ENCODE measurements around the gene POLD1. TPM values are rescaled to one million over a fixed set of nuclear protein-coding genes. Genes with fewer than 3 reads are reported as not detected.

POLD1 gene
- total RNA-seq, 1 experiment from 2014 or later = 173 TPM

- DNase-seq (ENCODE audit: low read depth) = no peak
These were observed 78.8 kb downstream of the POLD1 start for GRCh38 chr19:50462970-50463369.

- no peak for DNase-seq (ENCODE audit: low read depth)
These were observed 80.2 kb downstream of the POLD1 start for GRCh38 chr19:50464348-50464747.

GRCh38 chr19:50465000-50465399 lies 80.9 kb downstream of the POLD1 start:
- DNase-seq (ENCODE audit: low read depth) = no peak

GRCh38 chr19:50465986-50466705 lies 82.0 kb downstream of the POLD1 start:
- DNase-seq (ENCODE audit: low read depth) = no peak

- DNase-seq (ENCODE audit: low read depth) = no peak
These were observed 82.5 kb downstream of the POLD1 start for GRCh38 chr19:50466706-50467039.

GRCh38 chr19:50467566-50467965 lies 83.4 kb downstream of the POLD1 start:
- DNase-seq (ENCODE audit: low read depth) = no peak

Other genes starting within 250 kb of the POLD1 start
- not detected in 2 replicates for gene IZUMO2, start 221.1 kb upstream of the POLD1 start, total RNA-seq (2014; rRNA removed; shearing (Covaris generic))
- gene MYH14, start 180.7 kb upstream of the POLD1 start, total RNA-seq (2014; rRNA removed; shearing (Covaris generic)) = not detected in 2 replicates
- not detected in 2 replicates for gene KCNC3, start 55.0 kb upstream of the POLD1 start, total RNA-seq (2014; rRNA removed; shearing (Covaris generic))
- not detected in 2 replicates for gene NAPSA, start 18.7 kb upstream of the POLD1 start, total RNA-seq (2014; rRNA removed; shearing (Covaris generic))
- 96.1 and 98.3 TPM in 2 replicates for gene NR1H2, start 7.9 kb upstream of the POLD1 start, total RNA-seq (2014; rRNA removed; shearing (Covaris generic))
- gene SPIB, start 34.6 kb downstream of the POLD1 start, total RNA-seq (2014; rRNA removed; shearing (Covaris generic)) = 0.43 TPM in 1 of 2 replicates, not detected in the other
- 0.07 TPM in 1 of 2 replicates, not detected in the other for gene MYBPC2, start 48.5 kb downstream of the POLD1 start, total RNA-seq (2014; rRNA removed; shearing (Covaris generic))
- gene EMC10, start 92.2 kb downstream of the POLD1 start, total RNA-seq (2014; rRNA removed; shearing (Covaris generic)) = 101 and 102 TPM in 2 replicates
- 0.17 and 0.37 TPM in 2 replicates for gene GARIN5A, start 92.5 kb downstream of the POLD1 start, total RNA-seq (2014; rRNA removed; shearing (Covaris generic))
- gene JOSD2, start 126.8 kb downstream of the POLD1 start, total RNA-seq (2014; rRNA removed; shearing (Covaris generic)) = 41.2 and 47.4 TPM in 2 replicates
- 0.31 TPM in 1 of 2 replicates, not detected in the other for gene ASPDH, start 129.6 kb downstream of the POLD1 start, total RNA-seq (2014; rRNA removed; shearing (Covaris generic))
- gene LRRC4B, start 184.1 kb downstream of the POLD1 start, total RNA-seq (2014; rRNA removed; shearing (Covaris generic)) = 0.03 and 0.08 TPM in 2 replicates

All from HT1080 (cell line).